ENCODE results near the gene TTC5. TPM values are rescaled to one million over a fixed set of nuclear protein-coding genes. Genes with fewer than 3 reads are reported as not detected.
A peak's percentile ranks its signal among the peaks of the same experiment; 100 is the strongest.

The TTC5 gene
- polyA plus RNA-seq, 1 donor (not counting 4 experiments of a cell fraction or from before 2014, with no cell fraction given): 19.2 TPM

DNA sequence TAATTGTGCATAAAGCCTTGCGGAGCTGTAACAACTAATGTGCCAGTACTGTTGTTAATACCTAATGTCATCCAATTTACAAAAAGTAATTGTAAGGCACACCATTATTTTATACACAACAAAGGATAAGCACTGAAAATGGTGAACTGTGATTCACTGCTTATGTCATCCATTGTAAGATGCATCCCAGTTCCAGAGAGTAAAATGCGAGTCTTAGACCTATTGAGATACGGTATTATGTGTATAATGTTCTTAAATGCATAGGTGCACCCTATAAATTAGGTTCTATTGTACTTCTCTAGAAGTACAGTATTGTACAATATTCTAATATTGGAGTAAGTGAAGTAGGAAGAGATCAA lies 38.1 kb upstream of the TTC5 start:
- FAIRE-seq: no peak

DNA sequence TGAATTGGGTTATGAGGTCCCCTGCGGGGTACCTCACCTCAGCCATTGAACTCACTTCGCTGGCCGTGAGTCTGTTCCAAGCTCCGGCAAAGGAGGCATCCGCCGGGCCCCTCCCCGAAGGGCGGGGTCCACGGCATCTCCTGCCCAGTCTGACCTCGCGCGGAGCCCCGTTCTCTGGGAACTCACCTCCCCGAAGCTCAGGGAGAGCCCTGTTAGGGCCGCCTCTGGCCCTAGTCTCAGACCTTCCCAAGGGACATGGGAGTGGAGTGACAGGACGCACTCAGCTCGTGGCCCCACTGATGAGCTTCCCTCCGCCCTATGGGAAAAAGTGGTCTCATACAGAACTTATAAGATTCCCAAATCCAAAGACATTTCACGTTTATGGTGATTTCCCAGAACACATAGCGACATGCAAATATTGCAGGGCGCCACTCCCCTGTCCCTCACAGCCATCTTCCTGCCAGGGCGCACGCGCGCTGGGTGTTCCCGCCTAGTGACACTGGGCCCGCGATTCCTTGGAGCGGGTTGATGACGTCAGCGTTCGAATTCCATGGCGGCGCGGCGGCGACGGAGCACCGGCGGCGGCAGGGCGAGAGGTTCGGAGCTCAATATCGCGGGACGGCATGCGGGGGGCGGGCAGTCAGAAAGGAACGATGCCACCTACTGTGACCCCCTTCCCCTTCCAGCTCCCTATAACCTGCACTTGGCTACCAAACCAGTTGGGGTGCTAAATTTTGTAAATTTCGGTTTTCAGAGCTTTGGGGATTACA lies 37.5 kb upstream of the TTC5 start, which contains the start of gene PARP2:
TSS of gene PARP2 (plus strand) at position 544 of the 770 bp plus-strand sequence. CDS start at position 551, 7 bp downstream.
- dilution Hi-C loops (cut with MboI; ENCODE audit: extremely low pct_ligation_motif_present, low sequenced_read_pairs): no loop called here
- Histone ChIP-seq H3K4me2 (ENCODE audit: control insufficient read depth, extremely low read depth, insufficient read depth, low read depth, low read length) (peak within 1 kb of the TSS; percentile 77), H3K9ac (ENCODE audit: control insufficient read depth, extremely low read depth, insufficient read depth, low read length) (peak within 1 kb of the TSS; percentile 99), H4K20me1 (ENCODE audit: control insufficient read depth, extremely low read depth, insufficient read depth, low read length) (no peaks in the 10 kb centered on the region), H3K9me1 (ENCODE audit: control insufficient read depth, extremely low read depth, insufficient read depth, low read length) (no peaks in the 10 kb centered on the region), H3K4me3 (ENCODE audit: control insufficient read depth in 2 of 3, extremely low read depth in 1 of 3, insufficient read depth in 2 of 3, low read depth in 1 of 3, low read length in 3 of 3) (peak within 1 kb of the TSS; percentile 72 to 98 (median 95)), H3K36me3 (ENCODE audit: control insufficient read depth in 2 of 2, extremely low read depth in 1 of 2, insufficient read depth in 2 of 2, low read length in 2 of 2) (peaks cover 3 to 9% of the 10 kb centered on the region in 2 experiments), H3K27ac (ENCODE audit: control insufficient read depth, insufficient read depth, low read length) (peak within 1 kb of the TSS; percentile 97), H3K9me3 (ENCODE audit: control insufficient read depth, low read depth, low read length) (no peaks in the 10 kb centered on the region), H2AFZ (ENCODE audit: control insufficient read depth, low read length) (peak within 1 kb of the TSS; percentile 95), H3K27me3 (ENCODE audit: control insufficient read depth, extremely low read depth, insufficient read depth, low read length) (no peaks in the 10 kb centered on the region), H3K4me1 (ENCODE audit: control insufficient read depth, extremely low read depth, insufficient read depth, low read length) (peaks cover 4% of the 10 kb centered on the region), H3K79me2 (ENCODE audit: control insufficient read depth, insufficient read depth, low read length) (peaks cover 11% of the 10 kb centered on the region)
- DNase-seq (ENCODE audit: low read depth, low spot score) (peak; percentile 95), FAIRE-seq (peak; percentile 88)
- no peak for TF ChIP-seq EZH2 (IDR thresholded peaks at IDR 0.05; ENCODE audit: low read length)
- TF ChIP-seq, protein P1, sequence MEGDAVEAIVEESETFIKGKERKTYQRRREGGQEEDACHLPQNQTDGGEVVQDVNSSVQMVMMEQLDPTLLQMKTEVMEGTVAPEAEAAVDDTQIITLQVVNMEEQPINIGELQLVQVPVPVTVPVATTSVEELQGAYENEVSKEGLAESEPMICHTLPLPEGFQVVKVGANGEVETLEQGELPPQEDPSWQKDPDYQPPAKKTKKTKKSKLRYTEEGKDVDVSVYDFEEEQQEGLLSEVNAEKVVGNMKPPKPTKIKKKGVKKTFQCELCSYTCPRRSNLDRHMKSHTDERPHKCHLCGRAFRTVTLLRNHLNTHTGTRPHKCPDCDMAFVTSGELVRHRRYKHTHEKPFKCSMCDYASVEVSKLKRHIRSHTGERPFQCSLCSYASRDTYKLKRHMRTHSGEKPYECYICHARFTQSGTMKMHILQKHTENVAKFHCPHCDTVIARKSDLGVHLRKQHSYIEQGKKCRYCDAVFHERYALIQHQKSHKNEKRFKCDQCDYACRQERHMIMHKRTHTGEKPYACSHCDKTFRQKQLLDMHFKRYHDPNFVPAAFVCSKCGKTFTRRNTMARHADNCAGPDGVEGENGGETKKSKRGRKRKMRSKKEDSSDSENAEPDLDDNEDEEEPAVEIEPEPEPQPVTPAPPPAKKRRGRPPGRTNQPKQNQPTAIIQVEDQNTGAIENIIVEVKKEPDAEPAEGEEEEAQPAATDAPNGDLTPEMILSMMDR (optimal IDR thresholded peaks at IDR 0.05 in 1 of 3, IDR thresholded peaks at IDR 0.05 in 1 of 3, conservative IDR thresholded peaks at IDR 0.05 in 1 of 3; ENCODE audit: extremely low read depth in 1 of 3, insufficient read depth in 2 of 3, low read length in 3 of 3): no peak

More for the DNA sequence above, 38.1 kb upstream of the TTC5 start:
- H3K27me3 ChIP-seq (ENCODE audit: control insufficient read depth, extremely low read depth, insufficient read depth, low read length): no peaks in the 10 kb centered on the region
- dilution Hi-C loops (cut with MboI; ENCODE audit: extremely low pct_ligation_motif_present, low sequenced_read_pairs): no loop called here
- H4K20me1 ChIP-seq (ENCODE audit: control insufficient read depth, extremely low read depth, insufficient read depth, low read length): no peaks in the 10 kb centered on the region
- H3K4me1 ChIP-seq (ENCODE audit: control insufficient read depth, extremely low read depth, insufficient read depth, low read length): peaks cover 4% of the 10 kb centered on the region
- no peak for TF ChIP-seq EZH2 (IDR thresholded peaks at IDR 0.05; ENCODE audit: low read length)
- TF ChIP-seq, protein P1 (optimal IDR thresholded peaks at IDR 0.05 in 1 of 3, IDR thresholded peaks at IDR 0.05 in 1 of 3, conservative IDR thresholded peaks at IDR 0.05 in 1 of 3; ENCODE audit: extremely low read depth in 1 of 3, insufficient read depth in 2 of 3, low read length in 3 of 3): no peak
- no peaks in the 10 kb centered on the region for H3K9me3 ChIP-seq (ENCODE audit: control insufficient read depth, low read depth, low read length)
- H2AFZ ChIP-seq (ENCODE audit: control insufficient read depth, low read length): peak overlapping the region; percentile 95
- peak overlapping the region; percentile 74 for H3K4me2 ChIP-seq (ENCODE audit: control insufficient read depth, extremely low read depth, insufficient read depth, low read depth, low read length)
- H3K9ac ChIP-seq (ENCODE audit: control insufficient read depth, extremely low read depth, insufficient read depth, low read length): peak overlapping the region; percentile 99
- H3K27ac ChIP-seq (ENCODE audit: control insufficient read depth, insufficient read depth, low read length): peak overlapping the region; percentile 97
- H3K9me1 ChIP-seq (ENCODE audit: control insufficient read depth, extremely low read depth, insufficient read depth, low read length): no peaks in the 10 kb centered on the region
- no peak for DNase-seq (ENCODE audit: low read depth, low spot score)
- peaks cover 11% of the 10 kb centered on the region for H3K79me2 ChIP-seq (ENCODE audit: control insufficient read depth, insufficient read depth, low read length)
- H3K4me3 ChIP-seq (ENCODE audit: control insufficient read depth in 2 of 3, extremely low read depth in 1 of 3, insufficient read depth in 2 of 3, low read depth in 1 of 3, low read length in 3 of 3): peak overlapping the region; percentile 72 to 98 (median 95)
- peaks cover 3 to 9% of the 10 kb centered on the region in 2 experiments for H3K36me3 ChIP-seq (ENCODE audit: control insufficient read depth in 2 of 2, extremely low read depth in 1 of 2, insufficient read depth in 2 of 2, low read length in 2 of 2)
